Chondrocyte (in vitro differentiated cells): ENCODE measurements around the gene KCND3. TPM values are rescaled to one million over a fixed set of nuclear protein-coding genes. Genes with fewer than 3 reads are reported as not detected.
A peak's percentile ranks its signal among the peaks of the same experiment; 100 is the strongest.
"Not testable (repeated sequence)": the region's sequence is repeated elsewhere in the genome, so short reads cannot be mapped to it uniquely, and the experiment has no call there.

Experiments used
- DNase-seq: peaks from one replicate; pipeline ENCODE4 v3.0.0; 2021; ENCODE audit warnings: mixed read lengths, low spot score
- H3K27ac Mint-ChIP-seq: one replicate; pipeline ENCODE4 v1.8.0; 2021; ENCODE audit warnings: mild to moderate bottlenecking, moderate library complexity, mixed read lengths; ENCODE audit not compliant: unreplicated experiment
- H3K27me3 Mint-ChIP-seq: 2 replicates; pipeline ENCODE4 v1.8.0; 2021; ENCODE audit warnings: low read depth, mixed read lengths
- H3K36me3 Mint-ChIP-seq: 2 replicates; pipeline ENCODE4 v1.8.0; 2021; ENCODE audit warnings: low read depth, mixed read lengths
- H3K4me1 Mint-ChIP-seq: 2 replicates; pipeline ENCODE4 v1.8.0; 2021; ENCODE audit warnings: low read depth, mild to moderate bottlenecking, mixed read lengths
- H3K4me3 Mint-ChIP-seq: one replicate; pipeline ENCODE4 v1.8.0; 2021; ENCODE audit warnings: mild to moderate bottlenecking, moderate library complexity, mixed read lengths; ENCODE audit not compliant: unreplicated experiment
- H3K9me3 Mint-ChIP-seq: 2 replicates; pipeline ENCODE4 v1.8.0; 2021; ENCODE audit warnings: low read depth, mixed read lengths
- CTCF ChIP-seq: fragments of 200-600 bp; sonication (generic); IDR thresholded peaks from 2 replicates; pipeline ENCODE4 v1.5.0; 2021; ENCODE audit warnings: antibody characterized with exemption, mild to moderate bottlenecking, moderate library complexity
- total RNA-seq: library from RNA; stranded (reverse); gene quantifications from 3 replicates; pipeline ENCODE4 v1.2.1, GENCODE V29; 2021

The KCND3 gene
- total RNA-seq, 1 donor from 2014 or later, result 0.99 TPM

DNA sequence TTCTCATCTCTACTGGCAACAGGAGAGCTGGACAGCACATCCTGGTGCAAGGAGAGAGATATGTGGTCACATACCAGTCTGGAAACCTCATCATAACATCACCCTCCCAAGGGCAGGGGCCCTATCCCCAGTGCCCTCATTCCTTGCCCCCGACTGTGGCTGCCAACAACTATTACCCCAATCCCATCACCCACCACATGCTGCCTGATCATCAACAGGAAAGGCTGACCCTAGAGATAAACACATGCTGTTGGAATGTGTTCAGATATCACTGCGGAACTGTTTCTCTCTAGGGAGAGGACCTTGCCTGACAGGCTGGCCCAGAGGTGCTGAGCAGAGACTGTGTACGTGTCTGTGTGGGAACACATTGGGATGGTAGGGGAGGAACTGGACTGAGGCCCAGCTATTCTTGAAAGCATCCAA, 245.8 kb downstream of the KCND3 start:
- H3K4me3 Mint-ChIP-seq, result no peak overlapping the region
- DNase-seq, result no peak
- no peaks in the 10 kb centered on the region for H3K36me3 Mint-ChIP-seq
- H3K27ac Mint-ChIP-seq, result peak overlapping the region; percentile 29
- no peaks in the 10 kb centered on the region for H3K27me3 Mint-ChIP-seq
- TF ChIP-seq CTCF, result no peak
- peaks cover 19% of the 10 kb centered on the region for H3K4me1 Mint-ChIP-seq
- no peaks in the 10 kb centered on the region for H3K9me3 Mint-ChIP-seq

- Mint-ChIP-seq H3K4me1 (peaks cover 20% of the 10 kb centered on the region), H3K36me3 (no peaks in the 10 kb centered on the region), H3K27me3 (no peaks in the 10 kb centered on the region), H3K4me3 (no peak overlapping the region), H3K27ac (peak overlapping the region; percentile 32), H3K9me3 (no peaks in the 10 kb centered on the region)
- no peak for DNase-seq
- no peak for TF ChIP-seq CTCF
Observed at GRCh38 chr1:111742938-111743549, 246.4 kb downstream of the KCND3 start.

- Mint-ChIP-seq H3K27ac (peak overlapping the region; percentile 32), H3K4me1 (peaks cover 20% of the 10 kb centered on the region)
- not testable (repeated sequence) for DNase-seq, H3K36me3 Mint-ChIP-seq, H3K27me3 Mint-ChIP-seq, H3K9me3 Mint-ChIP-seq, H3K4me3 Mint-ChIP-seq
Observed at GRCh38 chr1:111742292-111742691, 247.2 kb downstream of the KCND3 start.

DNA sequence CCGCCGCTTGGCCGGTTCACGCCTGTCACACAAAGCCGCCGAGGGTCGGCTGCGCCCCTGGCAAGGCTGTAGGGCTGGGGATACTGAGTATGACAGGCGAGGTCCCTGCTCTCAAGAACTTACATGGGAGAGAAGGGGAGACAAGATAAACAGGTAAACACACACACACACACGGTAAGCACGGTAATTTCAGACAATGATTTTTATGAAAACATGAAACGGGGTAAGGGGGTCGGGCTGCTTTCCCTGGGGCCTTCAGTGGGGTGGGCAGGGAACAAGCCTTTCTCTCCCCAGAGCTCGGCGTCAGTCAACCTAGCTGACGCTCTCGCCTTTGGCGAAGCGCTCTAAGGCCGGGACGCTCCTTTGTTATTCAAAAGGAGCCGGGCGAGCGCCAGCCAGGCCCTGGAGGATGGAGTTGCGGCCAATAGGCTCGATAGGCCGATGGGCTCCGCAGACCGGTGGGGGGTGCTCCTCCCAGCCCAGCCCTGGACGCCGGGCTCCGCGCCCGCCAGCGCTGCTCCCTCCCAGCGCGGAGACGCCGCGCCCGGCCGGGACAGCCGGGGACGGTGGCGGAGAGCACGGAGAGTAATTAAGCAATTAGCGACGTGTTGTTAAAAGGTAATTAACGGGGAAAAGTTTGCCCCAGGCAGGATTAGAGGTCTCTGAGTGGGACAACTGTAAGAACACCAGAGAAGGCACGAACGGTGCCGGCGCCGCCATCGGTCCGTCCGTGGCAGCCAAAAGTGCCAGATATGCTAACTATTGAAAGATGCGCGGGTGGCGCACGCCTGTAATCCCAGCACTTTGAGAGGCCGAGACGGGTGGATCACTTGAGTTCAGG, 249.3 kb downstream of the KCND3 start:
- DNase-seq, result no peak
- Mint-ChIP-seq H3K4me3 (peak overlapping the region; percentile 84), H3K27ac (peak overlapping the region; percentile 97), H3K9me3 (no peaks in the 10 kb centered on the region), H3K36me3 (no peaks in the 10 kb centered on the region), H3K27me3 (no peaks in the 10 kb centered on the region), H3K4me1 (peaks cover 20% of the 10 kb centered on the region)
- peak; percentile 42 for TF ChIP-seq CTCF

GRCh38 chr1:111739194-111739924, 250.1 kb downstream of the KCND3 start, which contains the start of gene INKA2:
Gene INKA2 (minus strand): TSS chr1:111739395. CDS start chr1:111739242, 153 bp downstream.
- no peaks in the 10 kb centered on the region for H3K36me3 Mint-ChIP-seq
- H3K27ac Mint-ChIP-seq, result peak within 1 kb of the TSS; percentile 97
- TF ChIP-seq CTCF, result peak; percentile 4
- H3K27me3 Mint-ChIP-seq, result no peaks in the 10 kb centered on the region
- DNase-seq, result no peak
- H3K9me3 Mint-ChIP-seq, result no peaks in the 10 kb centered on the region
- peak within 1 kb of the TSS; percentile 84 for H3K4me3 Mint-ChIP-seq
- peaks cover 20% of the 10 kb centered on the region for H3K4me1 Mint-ChIP-seq
